Bronchial epithelial cell (primary cell): Measurements from ENCODE around the gene TPPP. TPM values are rescaled to one million over a fixed set of nuclear protein-coding genes. Genes with fewer than 3 reads are reported as not detected.

Experiments
- DNase-seq: peaks from one replicate; pipeline ENCODE4 v3.0.0-alpha.2; 2010; ENCODE audit warnings: low read depth
- FAIRE-seq: peaks from 2 replicates; lab custom pipeline; 2011; peaks lifted over from hg19 to GRCh38; lab: Jason Lieb, UNC
- H3K27me3 ChIP-seq: 2 replicates; pipeline ENCODE4 v1.5.1; 2011; ENCODE audit warnings: low read length; ENCODE audit not compliant: control insufficient read depth, insufficient read depth
- H3K36me3 ChIP-seq: 2 replicates; pipeline ENCODE4 v1.5.1; 2011; ENCODE audit warnings: low read length; ENCODE audit not compliant: control insufficient read depth, insufficient read depth
- H3K4me3 ChIP-seq: 2 replicates; pipeline ENCODE4 v1.5.1; 2011; ENCODE audit warnings: mild to moderate bottlenecking, low read depth, low read length, control low read depth
- CTCF ChIP-seq: IDR thresholded peaks from 2 replicates; pipeline ENCODE4 v1.5.1; 2011; ENCODE audit warnings: mild to moderate bottlenecking, moderate library complexity, low read length, control low read depth, inconsistent platforms; ENCODE audit not compliant: insufficient read depth, severe bottlenecking
- total RNA-seq: library from RNA; depleted of rRNA; stranded (reverse); fragments of >200 nt; gene quantifications from 2 replicates; pipeline ENCODE4 v1.2.1, GENCODE V29; 2014

TPPP gene
- total RNA-seq, 1 donor from 2014 or later: 1.6 TPM

- Histone ChIP-seq H3K27me3 (peaks cover 3% of the 10 kb centered on the region), H3K36me3 (peaks cover 1% of the 10 kb centered on the region), H3K4me3 (peak within 1 kb of the TSS; percentile 70)
- DNase-seq: peak; percentile 62
- TF ChIP-seq CTCF: no peak
- FAIRE-seq: no peak
Observed at GRCh38 chr5:611731-612486, 81.2 kb downstream of the TPPP start, which contains the start of gene CEP72. Gene CEP72 (plus strand): TSS chr5:612340. CDS start chr5:612362, 22 bp downstream.

- Histone ChIP-seq H3K4me3 (peak overlapping the region; percentile 70), H3K36me3 (no peaks in the 10 kb centered on the region), H3K27me3 (peaks cover 3% of the 10 kb centered on the region)
- DNase-seq: no peak
- FAIRE-seq: no peak
- TF ChIP-seq CTCF: no peak
Observed at GRCh38 chr5:610744-611730, 82.1 kb downstream of the TPPP start.

GRCh38 chr5:610011-610743, 83.0 kb downstream of the TPPP start:
- peaks cover 3% of the 10 kb centered on the region for H3K27me3 ChIP-seq
- TF ChIP-seq CTCF: no peak
- H3K4me3 ChIP-seq: no peak overlapping the region
- no peaks in the 10 kb centered on the region for H3K36me3 ChIP-seq
- FAIRE-seq: peak; percentile 13
- DNase-seq: no peak

Other genes with a start within 250 kb of the TPPP start
- gene SLC9A3, start 168.9 kb downstream of the TPPP start, total RNA-seq: 0.64 and 1.6 TPM in 2 replicates
- gene CEP72, start 81.0 kb downstream of the TPPP start, total RNA-seq: 4.2 and 6.8 TPM in 2 replicates
- under 0.01 and 0.51 TPM in 2 replicates for gene ZDHHC11B, start 91.4 kb upstream of the TPPP start, total RNA-seq
- 0.53 and 1.4 TPM in 2 replicates for gene ZDHHC11, start 157.6 kb upstream of the TPPP start, total RNA-seq
- gene BRD9, start 199.4 kb upstream of the TPPP start, total RNA-seq: 36.1 TPM in 2 replicates
- gene TRIP13, start 199.5 kb upstream of the TPPP start, total RNA-seq: 0.77 and 1.8 TPM in 2 replicates